ENCODE data around the gene RAB10. TPM values are rescaled to one million over a fixed set of nuclear protein-coding genes. Genes with fewer than 3 reads are reported as not detected.
"Not testable (repeated sequence)": the region's sequence is repeated elsewhere in the genome, so short reads cannot be mapped to it uniquely, and the experiment has no call there.

The RAB10 gene
- total RNA-seq, 1 donor from 2014 or later = 49.1 TPM

DNA sequence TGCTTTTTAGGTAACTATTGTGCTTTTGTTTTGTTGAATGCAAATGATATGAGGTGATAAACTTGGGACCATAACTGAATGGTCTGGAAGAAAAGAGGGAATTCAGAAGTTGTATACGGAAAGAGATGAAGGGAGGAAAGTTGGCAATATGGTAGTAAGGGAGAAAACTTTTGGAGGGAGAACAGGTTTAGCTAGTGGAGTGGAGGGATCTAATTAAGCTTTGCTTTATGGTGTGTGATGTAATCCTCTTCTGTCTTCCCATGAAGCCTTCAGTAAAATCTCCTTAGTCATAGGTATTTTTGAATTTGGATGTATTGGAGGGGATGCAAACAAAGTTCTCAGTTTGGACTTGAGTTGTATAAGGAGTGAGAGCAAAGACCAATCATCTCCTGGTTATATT is 20.2 kb upstream of the RAB10 start:
- Histone ChIP-seq H3K9me3 (ENCODE audit: control insufficient read depth in 3 of 3, low read length in 3 of 3) (no peaks in the 10 kb centered on the region), H3K9ac (ENCODE audit: low read depth in 1 of 3, low read length in 3 of 3) (no peak overlapping the region), H3K27me3 (ENCODE audit: control insufficient read depth in 3 of 3, insufficient read depth in 3 of 3, low read length in 3 of 3) (no peaks in the 10 kb centered on the region), H3K36me3 (ENCODE audit: control insufficient read depth in 3 of 3, insufficient read depth in 3 of 3, low read length in 3 of 3) (no peaks in the 10 kb centered on the region), H3K27ac (ENCODE audit: low read depth, low read length) (no peak overlapping the region), H3K4me3 (ENCODE audit: low read length in 3 of 3) (no peak overlapping the region), H3K4me1 (ENCODE audit: control insufficient read depth in 3 of 3, insufficient read depth in 3 of 3, low read length in 3 of 3) (peaks cover 33 to 45% (median 35%) of the 10 kb centered on the region in 3 donors)

DNA sequence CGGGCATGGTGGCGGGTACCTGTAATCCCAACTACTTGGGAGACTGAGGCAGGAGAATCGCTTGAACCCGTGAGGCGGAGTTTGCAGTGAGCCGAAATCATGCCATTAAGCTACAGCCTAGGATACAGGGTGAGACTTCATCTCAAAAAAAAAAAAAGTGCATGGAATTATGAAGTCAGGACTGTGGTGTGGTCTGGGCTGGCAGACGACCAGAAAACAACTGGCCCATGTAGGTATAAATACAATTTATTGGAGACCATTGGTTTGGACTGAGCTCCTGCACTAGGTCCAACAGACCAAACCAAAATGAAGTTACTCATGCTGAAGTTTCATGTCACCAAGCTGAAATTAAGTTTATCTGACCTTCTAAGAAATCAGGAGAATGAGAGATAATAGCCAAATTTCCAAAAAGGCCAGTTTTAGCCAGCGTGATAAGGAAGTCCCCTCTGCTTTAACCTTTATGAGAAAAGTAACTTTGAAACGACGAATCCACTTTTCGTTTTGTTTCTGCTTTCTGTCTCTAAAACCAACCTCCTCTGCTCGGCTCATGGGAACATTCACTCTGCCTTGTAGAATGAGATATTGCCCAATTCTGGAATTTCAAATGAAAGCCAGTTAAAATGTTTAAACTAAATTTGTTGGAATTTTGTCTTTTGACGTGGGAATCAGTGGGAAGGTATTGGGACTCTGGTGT is 17.7 kb upstream of the RAB10 start:
- Histone ChIP-seq H3K36me3 (ENCODE audit: control insufficient read depth in 3 of 3, insufficient read depth in 3 of 3, low read length in 3 of 3) (no peaks in the 10 kb centered on the region), H3K4me3 (ENCODE audit: low read length in 3 of 3) (no peak overlapping the region), H3K27me3 (ENCODE audit: control insufficient read depth in 3 of 3, insufficient read depth in 3 of 3, low read length in 3 of 3) (no peaks in the 10 kb centered on the region), H3K9me3 (ENCODE audit: control insufficient read depth in 3 of 3, low read length in 3 of 3) (no peaks in the 10 kb centered on the region), H3K9ac (ENCODE audit: low read depth in 1 of 3, low read length in 3 of 3) (no peak overlapping the region), H3K4me1 (ENCODE audit: control insufficient read depth in 3 of 3, insufficient read depth in 3 of 3, low read length in 3 of 3) (peaks cover 31 to 55% (median 39%) of the 10 kb centered on the region in 3 donors), H3K27ac (ENCODE audit: low read depth, low read length) (peak overlapping the region; percentile 77)

- not testable (repeated sequence) for H3K36me3 ChIP-seq (ENCODE audit: control insufficient read depth in 3 of 3, insufficient read depth in 3 of 3, low read length in 3 of 3); H3K9me3 ChIP-seq (ENCODE audit: control insufficient read depth in 3 of 3, low read length in 3 of 3); H3K27me3 ChIP-seq (ENCODE audit: control insufficient read depth in 3 of 3, insufficient read depth in 3 of 3, low read length in 3 of 3); H3K9ac ChIP-seq (ENCODE audit: low read depth in 1 of 3, low read length in 3 of 3); H3K4me3 ChIP-seq (ENCODE audit: low read length in 3 of 3)
- peaks cover 28 to 51% (median 34%) of the 10 kb centered on the region in 3 donors for H3K4me1 ChIP-seq (ENCODE audit: control insufficient read depth in 3 of 3, insufficient read depth in 3 of 3, low read length in 3 of 3)
- H3K27ac ChIP-seq (ENCODE audit: low read depth, low read length) = peak overlapping the region; percentile 91
Observed at GRCh38 chr2:26016706-26017045, 17.2 kb upstream of the RAB10 start.

DNA sequence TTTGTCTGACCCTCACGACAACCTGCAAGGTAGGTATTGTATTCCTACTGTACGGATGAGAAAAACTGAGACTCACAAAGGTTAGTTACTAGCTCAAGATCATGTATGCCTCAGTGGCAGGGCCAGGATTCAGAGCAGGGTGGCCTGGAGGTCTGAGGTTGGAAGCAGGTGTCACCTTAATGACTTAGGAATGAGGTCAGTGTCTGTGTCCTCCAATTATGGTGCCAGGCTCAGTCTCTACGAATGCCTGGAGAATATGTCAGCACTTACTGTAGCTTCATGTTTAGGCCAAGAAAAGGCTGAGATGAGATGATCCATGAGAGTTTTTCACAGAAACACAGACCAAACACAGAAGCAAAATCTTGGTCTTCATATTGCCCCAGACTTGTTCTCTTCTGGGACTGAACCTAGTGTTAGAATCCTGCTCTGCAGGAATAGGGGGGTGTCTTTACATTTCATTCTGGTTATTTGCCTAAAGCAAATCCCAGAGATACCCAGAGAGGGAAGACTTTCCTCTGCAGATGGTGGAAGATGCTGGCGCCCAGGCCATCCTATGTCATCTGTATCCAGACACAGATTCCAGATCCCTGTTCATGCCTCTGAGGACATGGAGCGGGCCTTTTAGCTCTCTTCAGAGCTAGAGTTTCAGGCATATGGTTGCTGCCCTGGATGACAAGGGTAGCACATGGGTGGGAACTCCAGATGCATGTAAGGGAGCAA is 16.3 kb upstream of the RAB10 start:
- H3K9me3 ChIP-seq (ENCODE audit: control insufficient read depth in 3 of 3, low read length in 3 of 3) = no peaks in the 10 kb centered on the region
- peak overlapping the region; percentile 45 to 76 (median 60) for H3K9ac ChIP-seq (ENCODE audit: low read depth in 1 of 3, low read length in 3 of 3)

GRCh38 chr2:26018184-26019055 is 15.5 kb upstream of the RAB10 start:
- peak overlapping the region; percentile 60 to 76 (median 62) for H3K9ac ChIP-seq (ENCODE audit: low read depth in 1 of 3, low read length in 3 of 3)

More for the DNA sequence above, 16.3 kb upstream of the RAB10 start:
- peak overlapping the region in 1 of 3 donors; percentile 13 for H3K4me3 ChIP-seq (ENCODE audit: low read length in 3 of 3)
- H3K27me3 ChIP-seq (ENCODE audit: control insufficient read depth in 3 of 3, insufficient read depth in 3 of 3, low read length in 3 of 3) = no peaks in the 10 kb centered on the region
- no peaks in the 10 kb centered on the region for H3K36me3 ChIP-seq (ENCODE audit: control insufficient read depth in 3 of 3, insufficient read depth in 3 of 3, low read length in 3 of 3)
- H3K27ac ChIP-seq (ENCODE audit: low read depth, low read length) = peak overlapping the region; percentile 91
- H3K4me1 ChIP-seq (ENCODE audit: control insufficient read depth in 3 of 3, insufficient read depth in 3 of 3, low read length in 3 of 3) = peaks cover 19 to 41% (median 24%) of the 10 kb centered on the region in 3 donors

GRCh38 chr2:26020231-26020640 is 13.6 kb upstream of the RAB10 start:
- Histone ChIP-seq H3K27ac (ENCODE audit: low read depth, low read length) (no peak overlapping the region), H3K9ac (ENCODE audit: low read depth in 1 of 3, low read length in 3 of 3) (peak overlapping the region in 1 of 3 donors; percentile 17), H3K4me3 (ENCODE audit: low read length in 3 of 3) (no peak overlapping the region), H3K36me3 (ENCODE audit: control insufficient read depth in 3 of 3, insufficient read depth in 3 of 3, low read length in 3 of 3) (no peaks in the 10 kb centered on the region), H3K4me1 (ENCODE audit: control insufficient read depth in 3 of 3, insufficient read depth in 3 of 3, low read length in 3 of 3) (peaks cover 17 to 36% (median 21%) of the 10 kb centered on the region in 3 donors), H3K27me3 (ENCODE audit: control insufficient read depth in 3 of 3, insufficient read depth in 3 of 3, low read length in 3 of 3) (no peaks in the 10 kb centered on the region), H3K9me3 (ENCODE audit: control insufficient read depth in 3 of 3, low read length in 3 of 3) (no peaks in the 10 kb centered on the region)

More at GRCh38 chr2:26018184-26019055, 15.5 kb upstream of the RAB10 start:
- H3K36me3 ChIP-seq (ENCODE audit: control insufficient read depth in 3 of 3, insufficient read depth in 3 of 3, low read length in 3 of 3) = no peaks in the 10 kb centered on the region
- no peaks in the 10 kb centered on the region for H3K27me3 ChIP-seq (ENCODE audit: control insufficient read depth in 3 of 3, insufficient read depth in 3 of 3, low read length in 3 of 3)
- H3K4me3 ChIP-seq (ENCODE audit: low read length in 3 of 3) = no peak overlapping the region
- peaks cover 17 to 36% (median 21%) of the 10 kb centered on the region in 3 donors for H3K4me1 ChIP-seq (ENCODE audit: control insufficient read depth in 3 of 3, insufficient read depth in 3 of 3, low read length in 3 of 3)
- no peaks in the 10 kb centered on the region for H3K9me3 ChIP-seq (ENCODE audit: control insufficient read depth in 3 of 3, low read length in 3 of 3)
- H3K27ac ChIP-seq (ENCODE audit: low read depth, low read length) = peak overlapping the region; percentile 91

DNA sequence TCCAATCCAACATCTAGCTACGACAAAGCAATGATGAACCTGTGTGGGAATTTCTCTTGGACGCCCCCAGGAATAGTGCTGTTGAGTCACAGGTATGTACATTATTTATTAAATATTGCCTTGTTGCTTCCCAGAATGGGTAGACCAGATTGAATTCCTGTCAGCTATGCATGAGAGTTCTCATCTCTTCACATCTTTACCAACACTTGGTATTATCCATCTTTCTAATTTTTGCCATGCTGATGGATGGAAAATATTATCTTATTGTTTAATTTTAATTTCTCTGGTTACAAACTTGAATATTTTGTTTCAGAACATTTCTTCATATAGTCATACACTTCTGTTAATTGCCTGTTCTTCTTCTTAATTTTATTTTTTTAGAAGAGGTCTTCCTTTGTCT is 9.6 kb upstream of the RAB10 start:
- Histone ChIP-seq H3K9me3 (ENCODE audit: control insufficient read depth in 3 of 3, low read length in 3 of 3) (no peaks in the 10 kb centered on the region), H3K4me3 (ENCODE audit: low read length in 3 of 3) (no peak overlapping the region), H3K36me3 (ENCODE audit: control insufficient read depth in 3 of 3, insufficient read depth in 3 of 3, low read length in 3 of 3) (no peaks in the 10 kb centered on the region), H3K27ac (ENCODE audit: low read depth, low read length) (no peak overlapping the region), H3K4me1 (ENCODE audit: control insufficient read depth in 3 of 3, insufficient read depth in 3 of 3, low read length in 3 of 3) (peaks cover 0 to 7% (median 3%) of the 10 kb centered on the region in 3 donors), H3K27me3 (ENCODE audit: control insufficient read depth in 3 of 3, insufficient read depth in 3 of 3, low read length in 3 of 3) (no peaks in the 10 kb centered on the region), H3K9ac (ENCODE audit: low read depth in 1 of 3, low read length in 3 of 3) (no peak overlapping the region)

- Histone ChIP-seq H3K36me3 (ENCODE audit: control insufficient read depth in 3 of 3, insufficient read depth in 3 of 3, low read length in 3 of 3) (no peaks in the 10 kb centered on the region), H3K27me3 (ENCODE audit: control insufficient read depth in 3 of 3, insufficient read depth in 3 of 3, low read length in 3 of 3) (no peaks in the 10 kb centered on the region), H3K4me3 (ENCODE audit: low read length in 3 of 3) (no peak overlapping the region), H3K27ac (ENCODE audit: low read depth, low read length) (no peak overlapping the region), H3K4me1 (ENCODE audit: control insufficient read depth in 3 of 3, insufficient read depth in 3 of 3, low read length in 3 of 3) (peaks cover 0 to 2% (median 0%) of the 10 kb centered on the region in 3 donors), H3K9me3 (ENCODE audit: control insufficient read depth in 3 of 3, low read length in 3 of 3) (no peaks in the 10 kb centered on the region), H3K9ac (ENCODE audit: low read depth in 1 of 3, low read length in 3 of 3) (no peak overlapping the region)
Observed at GRCh38 chr2:26025509-26025908, 8.4 kb upstream of the RAB10 start.

- not testable (repeated sequence) for H3K27ac ChIP-seq (ENCODE audit: low read depth, low read length)
Observed at GRCh38 chr2:26028083-26028482, 5.8 kb upstream of the RAB10 start.

More at GRCh38 chr2:26028083-26028482, 5.8 kb upstream of the RAB10 start:
- H3K9me3 ChIP-seq (ENCODE audit: control insufficient read depth in 3 of 3, low read length in 3 of 3); H3K4me1 ChIP-seq (ENCODE audit: control insufficient read depth in 3 of 3, insufficient read depth in 3 of 3, low read length in 3 of 3); H3K27me3 ChIP-seq (ENCODE audit: control insufficient read depth in 3 of 3, insufficient read depth in 3 of 3, low read length in 3 of 3); H3K9ac ChIP-seq (ENCODE audit: low read depth in 1 of 3, low read length in 3 of 3); H3K4me3 ChIP-seq (ENCODE audit: low read length in 3 of 3); H3K36me3 ChIP-seq (ENCODE audit: control insufficient read depth in 3 of 3, insufficient read depth in 3 of 3, low read length in 3 of 3): not testable (repeated sequence)
